ENCODE results near the gene OSER1.

OSER1 gene

DNA sequence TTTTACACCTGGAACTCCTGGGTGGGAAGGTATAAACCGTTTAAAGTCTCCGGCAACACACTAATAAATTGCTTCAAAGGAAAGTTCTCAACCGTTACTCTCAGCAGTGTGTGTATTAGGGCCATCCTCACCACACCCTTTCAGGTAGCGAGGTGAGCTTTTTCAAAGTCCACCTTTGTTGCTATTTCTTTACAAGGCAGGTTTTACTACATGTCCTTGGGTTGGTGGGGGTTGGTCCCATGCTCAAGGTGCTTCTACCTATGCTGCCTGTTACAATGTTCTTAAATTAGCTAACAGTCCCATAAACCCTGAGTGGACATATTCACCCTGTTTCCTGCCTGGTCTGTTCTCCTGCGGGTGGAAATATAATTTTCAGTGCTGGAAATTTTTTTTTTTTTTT is 13.2 kb upstream of the OSER1 start:
- DNase-seq, result no peak

DNA sequence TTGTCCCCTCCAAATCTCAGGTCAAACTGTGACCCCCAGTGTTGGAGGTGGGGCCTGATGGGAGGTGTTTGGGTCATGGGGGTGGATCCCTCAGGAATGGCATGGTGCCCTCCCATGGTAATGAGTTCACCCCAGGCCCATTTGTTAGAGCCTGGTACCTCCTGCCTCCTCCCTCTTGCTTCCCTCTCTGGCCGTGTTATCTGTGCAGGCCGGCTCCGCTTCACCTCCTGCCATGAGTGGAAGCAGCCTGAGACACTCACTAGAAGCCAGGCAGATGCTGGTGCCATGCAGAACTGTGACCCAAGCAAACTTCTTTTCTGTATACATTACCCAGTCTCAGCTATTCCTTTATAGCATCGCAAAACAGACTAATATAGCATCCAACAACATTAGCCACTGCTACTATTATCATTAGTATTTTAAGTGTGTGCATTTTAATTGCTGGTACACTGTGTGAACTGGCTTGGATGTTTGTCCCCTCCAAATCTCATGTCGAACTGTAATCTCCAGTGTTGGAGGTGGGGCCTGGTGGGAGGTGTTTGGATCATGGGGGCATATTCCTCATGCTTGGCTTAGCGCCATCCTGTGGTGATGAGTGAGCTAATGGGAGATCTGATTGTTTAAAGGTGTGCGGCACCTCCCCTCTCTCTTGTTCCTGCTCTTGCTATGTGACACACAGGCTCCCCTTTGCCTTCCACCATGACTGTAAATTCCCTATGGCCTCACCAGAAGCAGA is 12.2 kb upstream of the OSER1 start:
- no peak for DNase-seq

GRCh38 chr20:44222027-44222426 is 11.5 kb upstream of the OSER1 start:
- DNase-seq, result no peak

DNA sequence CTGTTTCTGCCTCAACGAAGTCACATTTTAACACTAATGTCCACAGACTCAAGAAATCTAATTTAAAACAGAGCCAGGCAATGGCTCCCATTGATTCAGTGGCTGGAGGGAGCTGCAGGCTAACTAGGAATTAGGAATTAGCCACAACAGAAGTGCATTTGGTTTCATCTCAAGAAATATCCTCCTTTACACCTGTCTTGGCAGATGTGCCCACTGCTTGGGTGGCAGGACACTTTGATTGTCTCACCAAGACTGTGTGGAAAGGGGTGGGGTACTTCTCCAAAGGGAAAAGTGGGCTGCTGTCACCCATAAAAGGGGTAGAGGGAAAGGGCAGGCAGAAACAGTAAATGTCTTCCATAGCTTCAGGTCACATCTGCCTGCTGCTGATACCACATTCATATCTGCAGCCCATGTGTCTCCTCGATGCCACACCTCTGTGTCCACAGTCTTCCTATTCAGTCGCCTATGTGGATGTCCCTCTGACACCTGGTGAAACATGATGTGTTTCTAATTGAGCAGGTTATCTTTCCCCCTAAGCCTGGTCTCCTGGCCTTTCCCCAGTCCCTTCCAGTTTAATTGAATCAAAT is 10.9 kb upstream of the OSER1 start:
- no peak for DNase-seq

DNA sequence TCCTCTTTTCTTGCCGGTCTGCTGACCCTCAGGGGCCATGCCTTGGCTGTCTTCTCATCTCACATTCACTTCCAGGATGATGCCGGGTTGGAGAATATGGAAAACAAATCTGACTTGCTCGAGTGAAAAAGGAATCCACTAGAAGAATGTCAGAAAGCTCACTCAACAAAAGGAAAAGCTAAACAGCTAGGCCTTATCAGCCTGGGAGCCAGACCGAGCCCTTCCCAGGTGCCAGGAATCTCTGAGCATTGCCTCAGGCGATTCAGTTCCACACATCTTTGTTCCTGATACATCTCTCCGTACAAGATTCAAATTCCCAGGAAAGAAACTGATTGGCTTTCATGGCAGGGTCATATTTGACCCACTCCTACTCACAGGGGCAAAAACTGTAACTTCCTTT is 9.2 kb upstream of the OSER1 start:
- DNase-seq, result no peak

DNA sequence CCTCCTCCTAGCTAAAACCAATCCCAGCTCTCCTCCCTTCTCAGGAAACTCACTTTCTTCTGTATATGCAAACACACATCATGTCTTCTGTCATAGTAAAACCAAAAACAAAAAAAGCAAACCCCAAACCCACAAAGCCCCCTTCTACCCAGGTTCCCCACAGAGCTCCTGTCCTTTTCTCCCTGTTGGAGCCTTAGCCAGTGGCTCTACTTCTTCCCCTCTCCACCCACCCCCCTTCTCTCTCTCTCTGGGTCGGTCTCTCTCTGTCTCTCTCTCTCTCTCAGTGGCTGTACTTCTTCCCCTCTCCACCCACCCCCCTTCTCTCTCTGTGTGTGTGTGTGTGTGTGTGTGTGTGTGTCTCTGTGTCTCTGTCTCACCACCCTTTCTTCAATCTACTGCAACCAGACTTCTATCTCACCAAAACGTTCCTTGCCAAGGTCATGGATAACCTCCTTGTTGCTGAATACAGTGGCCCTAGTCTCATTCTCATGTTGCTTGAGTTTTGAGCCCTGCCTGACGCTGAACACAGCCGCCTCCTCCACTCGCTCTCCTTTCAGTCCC is 8.7 kb upstream of the OSER1 start:
- DNase-seq, result no peak

DNA sequence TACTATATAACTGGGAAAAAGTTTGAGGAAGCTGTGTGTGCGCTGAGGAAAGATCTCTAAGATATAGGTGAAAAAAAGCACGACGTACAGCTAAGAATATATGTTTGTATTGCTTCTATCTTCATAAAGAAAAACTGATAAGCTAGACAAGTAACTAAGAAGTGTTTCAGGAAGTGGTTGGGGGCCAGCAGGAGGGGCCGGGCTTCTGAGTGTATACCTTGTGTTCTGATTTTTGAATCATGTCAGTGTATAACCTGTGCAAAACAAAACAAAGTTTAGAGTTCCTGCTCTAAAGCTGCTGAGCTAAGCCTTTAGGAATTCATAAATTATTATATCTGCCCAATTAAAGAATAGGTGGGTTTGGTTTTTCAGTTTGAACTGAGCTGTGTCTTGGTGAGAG is 7.9 kb upstream of the OSER1 start:
- no peak for DNase-seq

DNA sequence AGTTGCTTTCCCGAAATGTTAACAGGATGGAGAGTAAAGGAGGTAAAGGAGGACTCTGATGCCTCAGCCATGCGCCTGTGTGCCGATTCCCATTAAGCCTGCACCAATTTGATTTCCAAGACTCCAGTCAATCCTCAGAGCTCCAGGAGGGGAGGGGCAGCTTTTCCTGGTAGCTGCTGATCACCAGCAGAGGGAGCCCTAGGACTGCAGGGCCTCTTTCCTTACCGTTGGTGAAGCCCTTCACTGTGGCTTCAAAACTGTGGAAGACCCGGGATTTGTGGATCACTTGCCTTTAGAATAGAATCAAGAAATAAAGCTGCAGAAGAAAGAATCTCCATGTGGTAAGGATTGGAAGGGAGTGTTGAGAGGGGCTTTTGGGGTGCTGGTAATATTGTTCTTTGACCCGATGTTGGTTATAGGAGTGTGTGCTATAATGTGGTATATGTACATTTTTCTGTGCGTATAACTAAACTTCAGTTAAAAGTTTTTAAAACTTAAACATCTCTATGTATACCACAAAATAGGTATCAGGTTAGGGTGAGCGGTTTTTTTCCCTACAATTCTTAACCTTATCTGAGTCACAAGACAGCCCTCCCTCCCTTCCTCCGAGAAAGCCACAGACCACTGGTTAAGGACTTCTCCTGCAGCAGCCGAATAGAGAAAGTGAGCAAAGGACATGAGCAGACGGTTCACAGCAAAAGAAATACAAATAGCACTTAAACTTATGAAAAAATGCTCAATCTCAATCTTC is 6.9 kb upstream of the OSER1 start:
- DNase-seq, result peak in 1 of 2 experiments; percentile 47

DNA sequence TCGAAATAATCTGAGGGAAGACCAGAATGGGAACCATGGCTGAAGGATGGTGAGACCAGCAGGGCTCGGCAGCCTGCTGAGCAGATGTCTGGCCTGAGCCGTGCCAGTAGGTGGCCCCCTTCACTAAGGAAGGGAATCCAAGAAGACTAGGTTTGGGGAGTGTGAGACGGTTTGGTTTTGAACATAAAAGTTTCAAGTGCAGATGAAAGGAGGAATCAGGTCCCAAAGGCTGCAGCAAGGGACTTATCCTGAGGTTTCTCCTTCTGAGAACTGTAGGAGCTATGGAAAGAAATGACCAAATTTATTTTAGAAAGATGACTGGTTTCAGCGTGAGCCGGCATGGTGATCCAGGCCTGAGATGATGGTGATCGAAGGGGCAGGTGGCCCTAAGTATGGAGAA is 4.6 kb upstream of the OSER1 start:
- DNase-seq, result peak in 1 of 2 experiments; percentile 60

DNA sequence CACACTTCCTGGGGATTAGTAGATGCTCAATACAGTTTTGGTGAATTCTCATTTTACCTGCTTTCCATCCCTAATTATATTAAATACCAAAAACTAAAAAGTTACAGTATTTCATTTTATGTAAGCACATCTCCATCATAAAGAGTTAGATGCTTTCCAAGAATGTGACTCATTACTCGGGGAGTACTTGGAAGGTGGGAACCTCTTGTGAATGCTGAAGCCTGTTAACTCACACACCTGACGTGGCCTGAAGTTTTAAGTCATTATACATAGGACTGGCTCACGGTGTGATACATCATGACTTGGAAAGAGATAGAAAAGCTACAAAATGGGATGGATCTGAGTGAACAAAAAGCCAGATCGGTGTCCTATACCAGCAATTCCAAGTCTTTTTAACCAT is 2.2 kb upstream of the OSER1 start:
- no peak for DNase-seq

- DNase-seq, result peak in 1 of 2 experiments; percentile 51
These were observed 837 bp upstream of the OSER1 start for GRCh38 chr20:44211177-44212039.

DNA sequence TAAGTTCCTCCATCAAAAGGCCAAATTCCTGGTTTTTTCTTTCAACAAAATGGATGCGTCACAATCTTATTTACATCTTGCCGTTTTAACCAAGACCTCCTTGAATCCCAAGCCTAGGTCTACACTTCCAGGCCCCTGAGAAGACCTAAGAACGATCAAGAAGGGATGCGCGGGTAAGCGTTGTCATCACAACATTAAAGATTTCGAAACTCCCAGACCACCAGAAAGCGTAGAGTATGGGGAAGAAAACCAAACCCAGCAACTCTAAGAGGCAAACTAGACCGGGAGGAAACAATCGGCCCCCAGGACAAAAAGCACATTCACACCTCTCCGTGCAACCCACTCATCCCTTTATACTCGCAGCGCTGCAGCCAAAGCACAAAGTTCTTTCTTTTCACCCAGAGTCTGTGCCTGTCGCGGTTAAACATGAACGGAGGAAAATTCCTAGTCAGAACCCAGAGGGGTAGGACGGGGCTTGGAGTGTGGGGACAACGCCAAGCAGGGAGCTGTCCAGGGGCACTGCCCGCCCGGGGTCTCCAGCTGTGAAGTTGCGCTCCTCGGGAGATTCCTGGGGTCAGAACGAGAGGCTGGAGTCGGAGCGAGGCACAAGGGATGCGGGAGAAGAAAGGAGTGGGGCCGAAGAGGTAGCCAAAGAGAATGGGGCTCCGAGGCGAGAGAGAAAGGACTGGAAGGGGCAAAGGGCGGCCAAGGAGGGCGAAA is 725 bp downstream of the OSER1 start:
- peak in 1 of 2 experiments; percentile 34 for DNase-seq

DNA sequence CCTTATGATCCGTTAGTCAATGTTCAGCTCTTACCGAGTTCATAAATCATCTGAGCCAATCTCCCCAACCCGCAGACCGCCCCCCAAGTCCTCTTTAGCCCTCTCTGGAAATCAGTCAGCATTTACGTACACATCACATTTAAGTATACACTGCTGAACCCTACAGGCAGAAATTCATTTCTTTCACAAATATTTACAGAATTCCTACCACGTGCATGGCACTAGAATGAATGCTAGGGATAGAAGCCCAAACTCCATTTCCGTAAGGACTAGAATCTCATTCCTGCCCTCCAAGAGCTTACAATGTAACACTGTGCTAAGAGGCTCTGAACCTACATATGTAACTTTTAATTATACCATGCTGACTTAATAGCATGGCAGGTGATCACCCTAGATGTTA is 1.8 kb downstream of the OSER1 start:
- DNase-seq, result peak in 1 of 2 experiments; percentile 32

DNA sequence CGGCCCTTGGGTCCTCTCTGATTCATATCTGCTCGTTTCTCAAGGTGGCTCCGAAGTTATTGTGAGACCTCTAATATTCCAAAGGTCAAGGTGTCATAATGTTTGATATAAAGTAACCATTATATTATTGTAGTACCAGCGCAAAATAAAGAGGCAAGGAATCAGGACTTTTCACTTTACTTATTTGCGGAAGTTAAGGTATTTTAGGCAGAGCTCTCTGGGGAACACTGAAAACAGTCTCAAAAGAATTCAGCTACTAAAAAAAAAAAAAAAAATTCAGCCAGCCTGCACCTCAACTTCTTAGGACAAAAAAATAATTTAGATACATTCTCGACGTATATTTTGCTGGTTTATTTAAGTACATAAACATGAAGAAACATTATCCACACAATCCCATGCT is 2.4 kb downstream of the OSER1 start:
- DNase-seq, result peak in 1 of 2 experiments; percentile 14

DNA sequence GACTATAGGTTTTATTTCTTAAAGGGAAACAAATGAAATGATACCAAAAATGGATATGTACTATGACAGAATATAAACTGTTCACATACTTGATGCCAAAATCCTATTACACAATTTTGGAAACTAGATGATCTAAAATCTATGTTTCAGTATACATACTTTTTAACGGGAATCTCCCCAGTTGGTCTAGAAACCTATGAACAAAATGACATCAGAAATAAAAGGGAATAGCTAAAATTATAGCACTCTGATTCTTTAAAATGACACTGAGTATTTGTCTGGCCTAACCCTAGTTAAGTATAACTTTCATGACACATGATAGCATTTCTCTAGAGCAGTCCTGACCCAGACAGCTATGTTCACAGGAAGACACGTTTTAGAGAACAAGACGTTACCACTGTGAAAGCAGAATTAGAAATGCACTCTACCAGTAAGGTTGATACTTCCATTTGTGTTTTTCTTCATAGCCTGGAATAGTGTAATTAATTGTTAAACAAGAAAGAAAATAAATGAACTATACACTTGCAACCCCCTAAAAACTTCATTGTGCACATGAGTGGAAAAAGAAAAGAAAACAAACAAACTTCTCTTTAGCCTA is 3.3 kb downstream of the OSER1 start:
- DNase-seq, result no peak

DNA sequence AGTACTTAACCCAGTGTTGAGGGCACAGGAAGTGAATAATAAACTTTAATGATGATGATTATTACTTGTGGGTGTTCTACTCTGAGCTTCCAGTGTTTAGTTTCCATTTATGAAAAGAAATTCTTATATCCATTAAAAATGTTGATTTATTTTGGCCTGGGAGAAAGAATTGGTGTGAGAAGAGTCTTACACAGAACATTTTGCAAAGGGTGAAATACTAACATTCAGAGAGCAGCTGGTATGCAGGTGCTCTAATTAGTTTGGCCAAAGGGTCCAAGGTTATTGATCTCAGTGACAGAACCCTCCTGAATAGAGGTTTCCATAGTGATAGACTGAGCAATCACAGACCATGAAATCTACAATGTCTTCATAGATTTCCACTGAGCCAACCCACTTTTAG is 4.4 kb downstream of the OSER1 start:
- no peak for DNase-seq

DNA sequence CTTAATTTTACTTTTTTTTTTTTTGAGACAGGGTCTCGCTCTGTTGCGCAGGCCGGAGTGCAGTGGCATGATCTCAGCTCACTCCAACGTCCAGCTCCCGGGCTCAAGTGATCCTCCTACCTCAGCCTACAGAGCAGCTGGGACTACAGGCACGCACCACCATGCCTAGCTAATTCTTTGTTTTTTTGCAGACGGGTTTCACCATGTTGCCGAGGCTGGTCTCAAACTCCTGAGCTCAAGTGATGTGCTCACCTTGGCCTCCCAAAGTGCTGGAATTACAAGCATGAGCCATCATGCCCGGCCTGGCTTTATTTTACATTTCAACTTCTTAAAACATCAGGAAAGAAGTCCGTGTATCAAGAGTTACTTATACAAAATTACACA is 5.7 kb downstream of the OSER1 start:
- no peak for DNase-seq

GRCh38 chr20:44204156-44204831 is 6.3 kb downstream of the OSER1 start:
- DNase-seq, result peak; percentile 77 to 95

GRCh38 chr20:44203161-44203560 is 7.4 kb downstream of the OSER1 start:
- no peak for DNase-seq

- no peak for DNase-seq
These were observed 9.6 kb downstream of the OSER1 start for GRCh38 chr20:44200983-44201382.

DNA sequence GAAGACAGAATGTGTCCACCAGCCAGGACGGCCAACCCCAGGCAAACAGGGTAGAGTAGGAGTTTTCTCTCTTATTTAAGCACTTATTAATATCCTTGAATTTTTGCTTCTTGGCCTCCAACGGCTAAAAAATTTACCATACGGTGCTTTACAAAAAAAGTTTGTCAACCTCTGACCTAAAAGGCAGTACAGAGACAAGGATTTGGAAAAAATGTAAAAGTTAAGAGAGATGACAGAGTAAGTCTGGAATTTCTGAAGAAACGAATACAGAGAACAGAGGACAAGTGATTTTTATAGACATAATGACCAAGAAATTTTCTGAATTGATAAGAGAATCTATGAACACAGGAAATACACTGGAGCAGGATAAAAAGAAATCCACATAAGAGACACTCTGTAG is 10.2 kb downstream of the OSER1 start:
- DNase-seq, result no peak
